ENCODE data around the gene SLC10A7.

Gene SLC10A7

GRCh38 chr4:146521541-146522097, at the start of gene SLC10A7:
SLC10A7 (minus strand) TSS chr4:146521940; CDS start chr4:146521717, 223 bp downstream.
- peak; percentile 33 to 47 for DNase-seq (ENCODE audit: low read depth in 2 of 2)

- DNase-seq (ENCODE audit: low read depth in 2 of 2), result no peak
These were observed 45.7 kb upstream of the SLC10A7 start for GRCh38 chr4:146567396-146567795.

- no peak for DNase-seq (ENCODE audit: low read depth in 2 of 2)
These were observed 42.8 kb upstream of the SLC10A7 start for GRCh38 chr4:146564492-146564891.

- no peak for DNase-seq (ENCODE audit: low read depth in 2 of 2)
These were observed 28.4 kb upstream of the SLC10A7 start for GRCh38 chr4:146550161-146550560.

GRCh38 chr4:146548443-146548842, 26.7 kb upstream of the SLC10A7 start:
- DNase-seq (ENCODE audit: low read depth in 2 of 2), result no peak

- DNase-seq (ENCODE audit: low read depth in 2 of 2), result no peak
These were observed 23.4 kb upstream of the SLC10A7 start for GRCh38 chr4:146545102-146545501.

- no peak for DNase-seq (ENCODE audit: low read depth in 2 of 2)
These were observed 12.4 kb upstream of the SLC10A7 start for GRCh38 chr4:146534178-146534577.

- no peak for DNase-seq (ENCODE audit: low read depth in 2 of 2)
These were observed 4.0 kb upstream of the SLC10A7 start for GRCh38 chr4:146525754-146526153.

- DNase-seq (ENCODE audit: low read depth in 2 of 2), result no peak
These were observed 2.9 kb upstream of the SLC10A7 start for GRCh38 chr4:146524663-146525062.

- no peak for DNase-seq (ENCODE audit: low read depth in 2 of 2)
These were observed 1.1 kb upstream of the SLC10A7 start for GRCh38 chr4:146522869-146523205.

- DNase-seq (ENCODE audit: low read depth in 2 of 2), result peak; percentile 69 to 75
These were observed 543 bp upstream of the SLC10A7 start for GRCh38 chr4:146522098-146522868.

GRCh38 chr4:146520896-146521540, 722 bp downstream of the SLC10A7 start:
- no peak for DNase-seq (ENCODE audit: low read depth in 2 of 2)

- DNase-seq (ENCODE audit: low read depth in 2 of 2), result no peak
These were observed 6.9 kb downstream of the SLC10A7 start for GRCh38 chr4:146514651-146515357.

GRCh38 chr4:146513548-146513947, 8.2 kb downstream of the SLC10A7 start:
- DNase-seq (ENCODE audit: low read depth in 2 of 2), result no peak

GRCh38 chr4:146511381-146511780, 10.4 kb downstream of the SLC10A7 start:
- DNase-seq (ENCODE audit: low read depth in 2 of 2), result no peak

- DNase-seq (ENCODE audit: low read depth in 2 of 2), result no peak
These were observed 10.8 kb downstream of the SLC10A7 start for GRCh38 chr4:146510942-146511341.

GRCh38 chr4:146508229-146508939, 13.4 kb downstream of the SLC10A7 start:
- DNase-seq (ENCODE audit: low read depth in 2 of 2), result no peak

GRCh38 chr4:146507632-146508031, 14.1 kb downstream of the SLC10A7 start:
- DNase-seq (ENCODE audit: low read depth in 2 of 2), result no peak

- DNase-seq (ENCODE audit: low read depth in 2 of 2), result no peak
These were observed 15.5 kb downstream of the SLC10A7 start for GRCh38 chr4:146506272-146506671.

- DNase-seq (ENCODE audit: low read depth in 2 of 2), result no peak
These were observed 21.5 kb downstream of the SLC10A7 start for GRCh38 chr4:146500216-146500615.

- no peak for DNase-seq (ENCODE audit: low read depth in 2 of 2)
These were observed 23.4 kb downstream of the SLC10A7 start for GRCh38 chr4:146498291-146498690.

GRCh38 chr4:146495269-146495668, 26.5 kb downstream of the SLC10A7 start:
- DNase-seq (ENCODE audit: low read depth in 2 of 2), result no peak

Data from stimulated activated CD8-positive, alpha-beta memory T cell treated with anti-CD3 and anti-CD28 coated beads, Interleukin-2, amount 100 ng/mL, for 1 hour (primary cell).